GM23338 (cell line): ENCODE measurements around the gene GTF3C2. TPM values are rescaled to one million over a fixed set of nuclear protein-coding genes. Genes with fewer than 3 reads are reported as not detected.

Source experiments
- ATAC-seq: fragments of 200-7000 bp; cut with Tn5 transposase; 3 replicates; pipeline ENCODE4 v1.9.1; 2020
- DNase-seq: peaks from one replicate; pipeline ENCODE4 v3.0.0-alpha.2; 2015; ENCODE audit warnings: low spot score
- H2AFZ ChIP-seq: fragments of 200-600 bp; sonication (generic); 2 replicates; pipeline ENCODE4 v1.8.0; 2016; ENCODE audit warnings: antibody characterized with exemption, mild to moderate bottlenecking, moderate library complexity
- H3F3A ChIP-seq: fragments of 200-600 bp; sonication (generic); replicated peaks from 2 replicates; pipeline ENCODE4 v1.8.0; 2017; ENCODE audit warnings: antibody characterized with exemption, mixed run types, low read depth
- H3K27ac ChIP-seq: fragments of 200-600 bp; sonication (generic); 2 replicates; pipeline ENCODE4 v1.6.1; 2016; ENCODE audit warnings: low read depth
- H3K27me3 ChIP-seq: fragments of 200-600 bp; sonication (generic); 2 replicates; pipeline ENCODE4 v1.8.0; 2016; ENCODE audit warnings: mild to moderate bottlenecking, mixed run types, moderate library complexity; ENCODE audit not compliant: insufficient read depth
- H3K36me3 ChIP-seq: fragments of 200-600 bp; sonication (generic); 2 replicates; pipeline ENCODE4 v1.8.0; 2016; ENCODE audit warnings: mild to moderate bottlenecking; ENCODE audit not compliant: insufficient read depth
- H3K4me1 ChIP-seq: fragments of 200-600 bp; sonication (generic); 2 replicates; pipeline ENCODE4 v1.8.0; 2016; ENCODE audit warnings: mild to moderate bottlenecking, moderate library complexity; ENCODE audit not compliant: insufficient read depth
- H3K4me2 ChIP-seq: fragments of 200-600 bp; sonication (generic); 2 replicates; pipeline ENCODE4 v1.7.1; 2017; ENCODE audit warnings: mixed run types
- H3K4me3 ChIP-seq: fragments of 200-600 bp; sonication (generic); 2 replicates; pipeline ENCODE4 v1.6.1; 2016; ENCODE audit warnings: mixed run types
- H3K79me2 ChIP-seq: fragments of 200-600 bp; sonication (generic); replicated peaks from 2 replicates; pipeline ENCODE4 v1.8.0; 2017; ENCODE audit warnings: mild to moderate bottlenecking; ENCODE audit not compliant: insufficient read depth
- H3K9me2 ChIP-seq: fragments of 200-600 bp; sonication (generic); 2 replicates; pipeline ENCODE4 v1.8.0; 2017; ENCODE audit not compliant: insufficient read depth
- H4K20me1 ChIP-seq: fragments of 200-600 bp; sonication (generic); replicated peaks from 2 replicates; pipeline ENCODE4 v1.8.0; 2017; ENCODE audit warnings: mild to moderate bottlenecking; ENCODE audit not compliant: insufficient read depth
- H3K27ac Mint-ChIP-seq: 2 replicates; pipeline ENCODE4 v1.8.0; 2020; ENCODE audit warnings: inconsistent platforms, mild to moderate bottlenecking, moderate library complexity, mixed read lengths
- H3K27me3 Mint-ChIP-seq: 3 replicates; pipeline ENCODE4 v1.8.0; 2022; ENCODE audit warnings: low read depth, mild to moderate bottlenecking, moderate library complexity, mixed read lengths, inconsistent platforms; ENCODE audit not compliant: insufficient read depth, poor library complexity
- H3K36me3 Mint-ChIP-seq: 3 replicates; pipeline ENCODE4 v1.8.0; 2021; ENCODE audit warnings: low read depth, mild to moderate bottlenecking, inconsistent platforms, moderate library complexity, mixed read lengths
- H3K4me1 Mint-ChIP-seq: 3 replicates; pipeline ENCODE4 v1.8.0; 2020; ENCODE audit warnings: mild to moderate bottlenecking, inconsistent platforms, mixed read lengths
- H3K4me3 Mint-ChIP-seq: 3 replicates; pipeline ENCODE4 v1.8.0; 2021; ENCODE audit warnings: moderate library complexity, mild to moderate bottlenecking, inconsistent platforms, mixed read lengths
- H3K9me3 Mint-ChIP-seq: 3 replicates; pipeline ENCODE4 v1.8.0; 2020; ENCODE audit warnings: moderate library complexity, mild to moderate bottlenecking, inconsistent platforms, mixed read lengths
- CREB1 ChIP-seq: fragments of 250-450 bp; sonication (Bioruptor Pico); IDR thresholded peaks from 2 replicates; pipeline ENCODE4 v1.5.0; 2020; ENCODE audit warnings: low read depth, mild to moderate bottlenecking, moderate library complexity
- EZH2 ChIP-seq: fragments of 200-600 bp; sonication (generic); IDR thresholded peaks from one replicate; pipeline ENCODE4 v1.8.0; 2017; ENCODE audit warnings: antibody characterized with exemption, mild to moderate bottlenecking, low read depth; ENCODE audit not compliant: unreplicated experiment
- EZH2phosphoT487 ChIP-seq: fragments of 200-600 bp; sonication (generic); IDR thresholded peaks from one replicate; pipeline ENCODE4 v1.8.1; 2018; ENCODE audit warnings: antibody characterized with exemption; ENCODE audit not compliant: unreplicated experiment
- NANOG ChIP-seq: IDR thresholded peaks from 2 replicates; pipeline ENCODE4 v1.6.1; 2016; ENCODE audit warnings: antibody characterized with exemption, borderline replicate concordance
- POLR2AphosphoS5 ChIP-seq: IDR thresholded peaks from 2 replicates; pipeline ENCODE4 v1.6.1; 2016; ENCODE audit warnings: antibody characterized with exemption, low read depth
- STAT1 ChIP-seq: IDR thresholded peaks from one replicate; pipeline ENCODE4 v1.6.1; 2016; ENCODE audit warnings: antibody characterized with exemption; ENCODE audit not compliant: unreplicated experiment
- ZNF114 ChIP-seq: fragments of 250-450 bp; sonication (Bioruptor Pico); IDR thresholded peaks from 2 replicates; pipeline ENCODE4 v1.5.0; 2020; ENCODE audit warnings: mild to moderate bottlenecking, moderate library complexity
- ZNF331 ChIP-seq: fragments of 250-450 bp; sonication (Bioruptor Pico); IDR thresholded peaks from 2 replicates; pipeline ENCODE4 v1.5.0; 2020; ENCODE audit warnings: low read depth, mild to moderate bottlenecking, moderate library complexity
- polyA plus RNA-seq: library from polyadenylated mRNA; unstranded; fragments of >200 nt; fragmentation: Nextera tagmentation; extraction: Ambion mirVana; gene quantifications from 2 replicates; pipeline ENCODE4 v1.2.1, GENCODE V29; 2016
- total RNA-seq: library from RNA; depleted of rRNA; stranded (reverse); fragments of >200 nt; shearing (Covaris generic); gene quantifications from 2 replicates; pipeline ENCODE4 v1.2.3, GENCODE V29; 2014
- TF ChIP-seq, protein P1 (sequence below): IDR thresholded peaks from 2 replicates; pipeline ENCODE4 v1.6.1; 2016; ENCODE audit warnings: antibody characterized with exemption
- TF ChIP-seq, protein P2 (sequence below): IDR thresholded peaks from one replicate; pipeline ENCODE4 v1.6.1; 2018; ENCODE audit warnings: antibody characterized with exemption; ENCODE audit not compliant: unreplicated experiment
- TF ChIP-seq, protein P3 (sequence below), 2 experiments: fragments of 200-600 bp in 1 of 2; sonication (generic) in 1 of 2; conservative IDR thresholded peaks; 2 replicates each; pipeline versions ENCODE4 v1.5.1 to v1.6.1; 2016 to 2017; ENCODE audit warnings: antibody characterized with exemption in 2 of 2, low read depth in 2 of 2, mild to moderate bottlenecking in 2 of 2, moderate library complexity in 1 of 2

Gene GTF3C2
- total and polyA plus RNA-seq, 2 experiments from 2014 or later, result 69.1 to 118 TPM

DNA sequence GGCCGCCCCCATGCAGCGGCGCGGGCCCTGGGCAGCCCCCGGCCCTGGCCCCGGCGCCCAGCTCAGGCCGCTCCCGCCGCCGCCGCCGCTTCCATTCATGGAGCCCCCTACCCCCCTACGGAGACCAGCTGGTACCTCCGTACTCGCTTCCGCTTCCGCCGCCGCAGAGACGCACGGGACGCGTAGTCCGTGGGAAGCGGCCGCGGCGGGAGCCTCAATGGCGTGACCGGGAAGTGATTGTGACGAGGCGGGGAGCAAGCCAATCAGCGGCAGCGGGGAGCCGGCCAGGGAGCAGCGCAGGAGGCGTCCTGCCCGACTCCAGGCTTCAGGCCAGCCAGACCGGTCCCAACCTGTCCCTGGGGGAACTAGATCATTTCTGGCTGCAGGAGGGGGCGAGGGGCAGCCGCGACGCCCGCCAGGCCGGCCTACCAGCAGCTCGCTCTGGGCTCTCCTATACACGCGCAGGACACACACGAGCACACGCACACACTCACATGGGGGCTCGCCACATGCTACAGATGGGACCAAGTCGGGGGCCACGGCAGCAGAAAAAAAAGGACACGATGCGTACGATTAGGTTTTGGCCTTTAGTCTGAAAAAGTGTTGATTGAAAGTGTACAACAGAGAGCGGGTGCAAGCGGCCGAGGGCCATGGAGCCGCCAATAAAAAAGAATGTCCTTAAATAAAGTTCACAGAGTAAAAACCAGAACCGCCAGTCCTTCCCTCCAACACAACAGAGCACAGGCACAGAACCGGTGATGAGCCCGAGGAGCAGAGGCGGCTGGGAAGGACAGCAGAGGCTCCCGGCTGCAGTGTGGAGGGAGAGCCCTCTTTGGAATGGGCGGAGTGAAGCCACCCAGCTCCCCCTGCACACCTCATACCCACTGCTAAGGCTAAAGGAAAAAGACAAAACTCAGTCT, 24.3 kb upstream of the GTF3C2 start, which contains the start of gene ZNF513:
Gene ZNF513, minus strand, starts transcription at position 109 of the 920 bp plus-strand sequence. CDS start 208 bp downstream, outside the sequence.
- H3K4me1 ChIP-seq, result peaks cover 7% of the 10 kb centered on the region
- H3K36me3 Mint-ChIP-seq, result peaks cover 78% of the 10 kb centered on the region

DNA sequence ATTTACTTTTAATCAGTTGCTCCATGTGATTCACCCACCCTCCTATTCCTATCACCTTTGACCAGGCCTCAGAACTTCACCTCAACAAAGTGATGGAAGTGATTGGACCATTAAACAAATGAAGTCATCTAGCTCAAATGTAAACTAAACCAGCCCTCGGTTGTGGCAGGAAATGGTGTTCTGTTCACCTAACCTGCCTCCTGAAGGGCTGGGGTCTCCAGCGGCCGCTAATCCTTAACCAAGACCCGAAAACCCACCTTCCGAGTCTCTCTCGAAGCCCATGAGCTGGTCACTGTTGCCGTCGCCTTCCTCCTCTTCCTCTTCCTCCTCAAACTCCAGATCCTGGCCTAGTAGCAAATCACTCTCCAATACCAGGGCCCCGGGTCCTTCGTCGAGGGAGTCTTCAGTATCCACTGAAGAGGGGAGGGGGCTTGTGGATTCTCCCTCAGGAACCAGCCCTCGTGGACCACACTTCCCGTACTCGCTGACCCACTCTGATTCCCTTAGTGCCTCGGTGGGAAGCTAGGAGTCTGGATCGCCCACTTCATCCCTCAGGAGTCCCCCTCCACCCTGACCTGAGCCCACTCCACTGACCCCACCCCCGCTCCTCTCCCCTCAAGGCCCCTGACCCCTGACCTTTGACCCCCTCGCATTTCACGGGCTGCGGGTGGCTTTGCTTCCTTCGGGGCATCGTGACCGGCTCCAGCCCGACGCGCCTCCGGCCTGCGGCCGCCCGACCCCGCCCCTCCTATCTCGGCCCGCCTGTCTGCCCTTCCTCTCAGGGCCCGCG, 23.5 kb upstream of the GTF3C2 start:
- Histone ChIP-seq H3K9me2 (no peaks in the 10 kb centered on the region), H3K27ac (peak overlapping the region; percentile 99), H3K79me2 (peaks cover 14% of the 10 kb centered on the region), H3K4me2 (peak overlapping the region; percentile 99), H2AFZ (0 out of 2 replicates have a peak overlapping the region, but pooled peaks have one; percentile 38), H3K27me3 (no peaks in the 10 kb centered on the region), H3F3A (peaks cover 43% of the 10 kb centered on the region), H3K4me3 (peak overlapping the region; percentile 99), H3K4me1 (peaks cover 7% of the 10 kb centered on the region), H3K36me3 (peaks cover 48% of the 10 kb centered on the region), H4K20me1 (no peaks in the 10 kb centered on the region; the same call in none of the 2 replicates)
- ATAC-seq (no peak), DNase-seq (peak; percentile 42)
- Mint-ChIP-seq H3K36me3 (peaks cover 77% of the 10 kb centered on the region), H3K4me1 (peaks cover 17% of the 10 kb centered on the region), H3K27ac (peak overlapping the region; percentile 96), H3K4me3 (peak overlapping the region; percentile 90), H3K27me3 (peaks cover 27% of the 10 kb centered on the region), H3K9me3 (no peaks in the 10 kb centered on the region)
- TF ChIP-seq EZH2 (no peak), EZH2phosphoT487 (no peak), STAT1 (no peak), NANOG (no peak), POLR2AphosphoS5 (no peak), ZNF114 (CRISPR knock-in tag) (no peak), ZNF331 (CRISPR knock-in tag) (no peak), CREB1 (CRISPR knock-in tag) (no peak)
- TF ChIP-seq, protein P1, sequence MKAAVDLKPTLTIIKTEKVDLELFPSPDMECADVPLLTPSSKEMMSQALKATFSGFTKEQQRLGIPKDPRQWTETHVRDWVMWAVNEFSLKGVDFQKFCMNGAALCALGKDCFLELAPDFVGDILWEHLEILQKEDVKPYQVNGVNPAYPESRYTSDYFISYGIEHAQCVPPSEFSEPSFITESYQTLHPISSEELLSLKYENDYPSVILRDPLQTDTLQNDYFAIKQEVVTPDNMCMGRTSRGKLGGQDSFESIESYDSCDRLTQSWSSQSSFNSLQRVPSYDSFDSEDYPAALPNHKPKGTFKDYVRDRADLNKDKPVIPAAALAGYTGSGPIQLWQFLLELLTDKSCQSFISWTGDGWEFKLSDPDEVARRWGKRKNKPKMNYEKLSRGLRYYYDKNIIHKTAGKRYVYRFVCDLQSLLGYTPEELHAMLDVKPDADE, result no peak
- TF ChIP-seq, protein P2, sequence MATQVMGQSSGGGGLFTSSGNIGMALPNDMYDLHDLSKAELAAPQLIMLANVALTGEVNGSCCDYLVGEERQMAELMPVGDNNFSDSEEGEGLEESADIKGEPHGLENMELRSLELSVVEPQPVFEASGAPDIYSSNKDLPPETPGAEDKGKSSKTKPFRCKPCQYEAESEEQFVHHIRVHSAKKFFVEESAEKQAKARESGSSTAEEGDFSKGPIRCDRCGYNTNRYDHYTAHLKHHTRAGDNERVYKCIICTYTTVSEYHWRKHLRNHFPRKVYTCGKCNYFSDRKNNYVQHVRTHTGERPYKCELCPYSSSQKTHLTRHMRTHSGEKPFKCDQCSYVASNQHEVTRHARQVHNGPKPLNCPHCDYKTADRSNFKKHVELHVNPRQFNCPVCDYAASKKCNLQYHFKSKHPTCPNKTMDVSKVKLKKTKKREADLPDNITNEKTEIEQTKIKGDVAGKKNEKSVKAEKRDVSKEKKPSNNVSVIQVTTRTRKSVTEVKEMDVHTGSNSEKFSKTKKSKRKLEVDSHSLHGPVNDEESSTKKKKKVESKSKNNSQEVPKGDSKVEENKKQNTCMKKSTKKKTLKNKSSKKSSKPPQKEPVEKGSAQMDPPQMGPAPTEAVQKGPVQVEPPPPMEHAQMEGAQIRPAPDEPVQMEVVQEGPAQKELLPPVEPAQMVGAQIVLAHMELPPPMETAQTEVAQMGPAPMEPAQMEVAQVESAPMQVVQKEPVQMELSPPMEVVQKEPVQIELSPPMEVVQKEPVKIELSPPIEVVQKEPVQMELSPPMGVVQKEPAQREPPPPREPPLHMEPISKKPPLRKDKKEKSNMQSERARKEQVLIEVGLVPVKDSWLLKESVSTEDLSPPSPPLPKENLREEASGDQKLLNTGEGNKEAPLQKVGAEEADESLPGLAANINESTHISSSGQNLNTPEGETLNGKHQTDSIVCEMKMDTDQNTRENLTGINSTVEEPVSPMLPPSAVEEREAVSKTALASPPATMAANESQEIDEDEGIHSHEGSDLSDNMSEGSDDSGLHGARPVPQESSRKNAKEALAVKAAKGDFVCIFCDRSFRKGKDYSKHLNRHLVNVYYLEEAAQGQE, result no peak
- TF ChIP-seq, protein P3, sequence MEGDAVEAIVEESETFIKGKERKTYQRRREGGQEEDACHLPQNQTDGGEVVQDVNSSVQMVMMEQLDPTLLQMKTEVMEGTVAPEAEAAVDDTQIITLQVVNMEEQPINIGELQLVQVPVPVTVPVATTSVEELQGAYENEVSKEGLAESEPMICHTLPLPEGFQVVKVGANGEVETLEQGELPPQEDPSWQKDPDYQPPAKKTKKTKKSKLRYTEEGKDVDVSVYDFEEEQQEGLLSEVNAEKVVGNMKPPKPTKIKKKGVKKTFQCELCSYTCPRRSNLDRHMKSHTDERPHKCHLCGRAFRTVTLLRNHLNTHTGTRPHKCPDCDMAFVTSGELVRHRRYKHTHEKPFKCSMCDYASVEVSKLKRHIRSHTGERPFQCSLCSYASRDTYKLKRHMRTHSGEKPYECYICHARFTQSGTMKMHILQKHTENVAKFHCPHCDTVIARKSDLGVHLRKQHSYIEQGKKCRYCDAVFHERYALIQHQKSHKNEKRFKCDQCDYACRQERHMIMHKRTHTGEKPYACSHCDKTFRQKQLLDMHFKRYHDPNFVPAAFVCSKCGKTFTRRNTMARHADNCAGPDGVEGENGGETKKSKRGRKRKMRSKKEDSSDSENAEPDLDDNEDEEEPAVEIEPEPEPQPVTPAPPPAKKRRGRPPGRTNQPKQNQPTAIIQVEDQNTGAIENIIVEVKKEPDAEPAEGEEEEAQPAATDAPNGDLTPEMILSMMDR (conservative IDR thresholded peaks at IDR 0.05; ENCODE audit: low read depth in 2 of 2), result no peak

More for the DNA sequence above, 24.3 kb upstream of the GTF3C2 start, which contains the start of gene ZNF513:
- Histone ChIP-seq H4K20me1 (peaks cover 3% of the 10 kb centered on the region), H3K4me2 (peak within 1 kb of the TSS; percentile 99), H3K79me2 (peaks cover 14% of the 10 kb centered on the region), H3F3A (peaks cover 47% of the 10 kb centered on the region), H3K4me3 (peak within 1 kb of the TSS; percentile 99), H3K9me2 (no peaks in the 10 kb centered on the region), H3K27ac (peak within 1 kb of the TSS; percentile 99), H3K27me3 (no peaks in the 10 kb centered on the region), H2AFZ (peak within 1 kb of the TSS; percentile 81; the same call in 1 of the 2 replicates), H3K36me3 (peaks cover 48% of the 10 kb centered on the region)
- ATAC-seq (peak; percentile 91), DNase-seq (peak; percentile 98)
- Mint-ChIP-seq H3K4me1 (peaks cover 17% of the 10 kb centered on the region), H3K9me3 (no peaks in the 10 kb centered on the region), H3K27me3 (peaks cover 27% of the 10 kb centered on the region), H3K27ac (peak within 1 kb of the TSS; percentile 100), H3K4me3 (peak within 1 kb of the TSS; percentile 90)
- TF ChIP-seq, protein P1, result peak; percentile 94
- no peak for TF ChIP-seq ZNF331 (CRISPR knock-in tag)
- TF ChIP-seq CREB1 (CRISPR knock-in tag), result peak; percentile 89
- peak; percentile 93 for TF ChIP-seq POLR2AphosphoS5
